Pons (tissue), 1 donor: Measurements from ENCODE around the gene TMEM121.
"Not testable (repeated sequence)": the region's sequence is repeated elsewhere in the genome, so short reads cannot be mapped to it uniquely, and the experiment has no call there.

Experiments used
- DNase-seq: peaks from one replicate; pipeline ENCODE4 v3.0.0-alpha.2; 2016; ENCODE audit warnings: low spot score

TMEM121 gene

GRCh38 chr14:105570482-105570881 lies 44.1 kb downstream of the TMEM121 start:
- DNase-seq = no peak

GRCh38 chr14:105571181-105571951 lies 45.0 kb downstream of the TMEM121 start:
- not testable (repeated sequence) for DNase-seq

GRCh38 chr14:105572063-105572462 lies 45.7 kb downstream of the TMEM121 start:
- not testable (repeated sequence) for DNase-seq

- not testable (repeated sequence) for DNase-seq
These were observed 47.5 kb downstream of the TMEM121 start for GRCh38 chr14:105573841-105574240.

GRCh38 chr14:105574411-105574810 lies 48.0 kb downstream of the TMEM121 start:
- not testable (repeated sequence) for DNase-seq

- not testable (repeated sequence) for DNase-seq
These were observed 48.8 kb downstream of the TMEM121 start for GRCh38 chr14:105575016-105575700.

- no peak for DNase-seq
These were observed 50.2 kb downstream of the TMEM121 start for GRCh38 chr14:105576525-105577088.

- no peak for DNase-seq
These were observed 51.0 kb downstream of the TMEM121 start for GRCh38 chr14:105577314-105577861.

- no peak for DNase-seq
These were observed 51.7 kb downstream of the TMEM121 start for GRCh38 chr14:105578070-105578469.

- not testable (repeated sequence) for DNase-seq
These were observed 52.8 kb downstream of the TMEM121 start for GRCh38 chr14:105579221-105579620.
